GM23338 (cell line): Measurements from ENCODE around the gene PGS1. TPM values are rescaled to one million over a fixed set of nuclear protein-coding genes. Genes with fewer than 3 reads are reported as not detected.

Experiments used
- ATAC-seq: fragments of 200-7000 bp; cut with Tn5 transposase; 3 replicates; pipeline ENCODE4 v1.9.1; 2020
- DNase-seq: peaks from one replicate; pipeline ENCODE4 v3.0.0-alpha.2; 2015; ENCODE audit warnings: low spot score
- H2AFZ ChIP-seq: fragments of 200-600 bp; sonication (generic); 2 replicates; pipeline ENCODE4 v1.8.0; 2016; ENCODE audit warnings: antibody characterized with exemption, mild to moderate bottlenecking, moderate library complexity
- H3F3A ChIP-seq: fragments of 200-600 bp; sonication (generic); replicated peaks from 2 replicates; pipeline ENCODE4 v1.8.0; 2017; ENCODE audit warnings: antibody characterized with exemption, mixed run types, low read depth
- H3K27ac ChIP-seq: fragments of 200-600 bp; sonication (generic); 2 replicates; pipeline ENCODE4 v1.6.1; 2016; ENCODE audit warnings: low read depth
- H3K27me3 ChIP-seq: fragments of 200-600 bp; sonication (generic); 2 replicates; pipeline ENCODE4 v1.8.0; 2016; ENCODE audit warnings: mild to moderate bottlenecking, mixed run types, moderate library complexity; ENCODE audit not compliant: insufficient read depth
- H3K36me3 ChIP-seq: fragments of 200-600 bp; sonication (generic); 2 replicates; pipeline ENCODE4 v1.8.0; 2016; ENCODE audit warnings: mild to moderate bottlenecking; ENCODE audit not compliant: insufficient read depth
- H3K4me1 ChIP-seq: fragments of 200-600 bp; sonication (generic); 2 replicates; pipeline ENCODE4 v1.8.0; 2016; ENCODE audit warnings: mild to moderate bottlenecking, moderate library complexity; ENCODE audit not compliant: insufficient read depth
- H3K4me2 ChIP-seq: fragments of 200-600 bp; sonication (generic); 2 replicates; pipeline ENCODE4 v1.7.1; 2017; ENCODE audit warnings: mixed run types
- H3K4me3 ChIP-seq: fragments of 200-600 bp; sonication (generic); 2 replicates; pipeline ENCODE4 v1.6.1; 2016; ENCODE audit warnings: mixed run types
- H3K79me2 ChIP-seq: fragments of 200-600 bp; sonication (generic); replicated peaks from 2 replicates; pipeline ENCODE4 v1.8.0; 2017; ENCODE audit warnings: mild to moderate bottlenecking; ENCODE audit not compliant: insufficient read depth
- H3K9me2 ChIP-seq: fragments of 200-600 bp; sonication (generic); 2 replicates; pipeline ENCODE4 v1.8.0; 2017; ENCODE audit not compliant: insufficient read depth
- H4K20me1 ChIP-seq: fragments of 200-600 bp; sonication (generic); replicated peaks from 2 replicates; pipeline ENCODE4 v1.8.0; 2017; ENCODE audit warnings: mild to moderate bottlenecking; ENCODE audit not compliant: insufficient read depth
- H3K27ac Mint-ChIP-seq: 2 replicates; pipeline ENCODE4 v1.8.0; 2020; ENCODE audit warnings: inconsistent platforms, mild to moderate bottlenecking, moderate library complexity, mixed read lengths
- H3K27me3 Mint-ChIP-seq: 3 replicates; pipeline ENCODE4 v1.8.0; 2022; ENCODE audit warnings: low read depth, mild to moderate bottlenecking, moderate library complexity, mixed read lengths, inconsistent platforms; ENCODE audit not compliant: insufficient read depth, poor library complexity
- H3K36me3 Mint-ChIP-seq: 3 replicates; pipeline ENCODE4 v1.8.0; 2021; ENCODE audit warnings: low read depth, mild to moderate bottlenecking, inconsistent platforms, moderate library complexity, mixed read lengths
- H3K4me1 Mint-ChIP-seq: 3 replicates; pipeline ENCODE4 v1.8.0; 2020; ENCODE audit warnings: mild to moderate bottlenecking, inconsistent platforms, mixed read lengths
- H3K4me3 Mint-ChIP-seq: 3 replicates; pipeline ENCODE4 v1.8.0; 2021; ENCODE audit warnings: moderate library complexity, mild to moderate bottlenecking, inconsistent platforms, mixed read lengths
- H3K9me3 Mint-ChIP-seq: 3 replicates; pipeline ENCODE4 v1.8.0; 2020; ENCODE audit warnings: moderate library complexity, mild to moderate bottlenecking, inconsistent platforms, mixed read lengths
- CREB1 ChIP-seq: fragments of 250-450 bp; sonication (Bioruptor Pico); IDR thresholded peaks from 2 replicates; pipeline ENCODE4 v1.5.0; 2020; ENCODE audit warnings: low read depth, mild to moderate bottlenecking, moderate library complexity
- NANOG ChIP-seq: IDR thresholded peaks from 2 replicates; pipeline ENCODE4 v1.6.1; 2016; ENCODE audit warnings: antibody characterized with exemption, borderline replicate concordance
- polyA plus RNA-seq: library from polyadenylated mRNA; unstranded; fragments of >200 nt; fragmentation: Nextera tagmentation; extraction: Ambion mirVana; gene quantifications from 2 replicates; pipeline ENCODE4 v1.2.1, GENCODE V29; 2016
- total RNA-seq: library from RNA; depleted of rRNA; stranded (reverse); fragments of >200 nt; shearing (Covaris generic); gene quantifications from 2 replicates; pipeline ENCODE4 v1.2.3, GENCODE V29; 2014
- TF ChIP-seq, protein P1 (sequence below): fragments of 250-450 bp; sonication (Bioruptor Pico); IDR thresholded peaks from 2 replicates; pipeline ENCODE4 v1.5.0; 2020; ENCODE audit warnings: mild to moderate bottlenecking, moderate library complexity
- TF ChIP-seq, protein P2 (sequence below): IDR thresholded peaks from one replicate; pipeline ENCODE4 v1.6.1; 2018; ENCODE audit warnings: antibody characterized with exemption; ENCODE audit not compliant: unreplicated experiment

Gene PGS1
- total and polyA plus RNA-seq, 2 experiments from 2014 or later, result 43.9 to 67.1 TPM

DNA sequence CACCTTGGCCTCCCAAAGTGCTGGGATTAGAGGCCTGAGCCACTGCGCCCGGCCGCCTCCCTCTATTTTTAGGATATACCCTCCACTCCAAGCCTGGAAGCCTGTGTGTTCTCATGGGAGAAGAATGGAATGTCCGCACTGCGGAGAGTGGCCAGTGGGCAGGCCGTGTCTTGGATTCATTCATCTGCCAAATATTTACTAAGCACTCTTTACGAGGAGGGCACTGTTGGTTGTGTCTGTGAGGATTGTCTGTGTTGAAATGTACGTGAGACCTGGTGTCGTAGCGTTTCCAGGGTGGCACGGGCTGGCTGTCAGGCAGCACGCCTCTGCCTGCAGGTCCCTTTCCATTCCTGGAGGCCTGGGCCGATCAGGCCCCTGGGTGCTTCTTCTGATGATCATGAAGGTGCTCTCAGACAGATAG, 19.2 kb downstream of the PGS1 start (continued):
- TF ChIP-seq, protein P1, sequence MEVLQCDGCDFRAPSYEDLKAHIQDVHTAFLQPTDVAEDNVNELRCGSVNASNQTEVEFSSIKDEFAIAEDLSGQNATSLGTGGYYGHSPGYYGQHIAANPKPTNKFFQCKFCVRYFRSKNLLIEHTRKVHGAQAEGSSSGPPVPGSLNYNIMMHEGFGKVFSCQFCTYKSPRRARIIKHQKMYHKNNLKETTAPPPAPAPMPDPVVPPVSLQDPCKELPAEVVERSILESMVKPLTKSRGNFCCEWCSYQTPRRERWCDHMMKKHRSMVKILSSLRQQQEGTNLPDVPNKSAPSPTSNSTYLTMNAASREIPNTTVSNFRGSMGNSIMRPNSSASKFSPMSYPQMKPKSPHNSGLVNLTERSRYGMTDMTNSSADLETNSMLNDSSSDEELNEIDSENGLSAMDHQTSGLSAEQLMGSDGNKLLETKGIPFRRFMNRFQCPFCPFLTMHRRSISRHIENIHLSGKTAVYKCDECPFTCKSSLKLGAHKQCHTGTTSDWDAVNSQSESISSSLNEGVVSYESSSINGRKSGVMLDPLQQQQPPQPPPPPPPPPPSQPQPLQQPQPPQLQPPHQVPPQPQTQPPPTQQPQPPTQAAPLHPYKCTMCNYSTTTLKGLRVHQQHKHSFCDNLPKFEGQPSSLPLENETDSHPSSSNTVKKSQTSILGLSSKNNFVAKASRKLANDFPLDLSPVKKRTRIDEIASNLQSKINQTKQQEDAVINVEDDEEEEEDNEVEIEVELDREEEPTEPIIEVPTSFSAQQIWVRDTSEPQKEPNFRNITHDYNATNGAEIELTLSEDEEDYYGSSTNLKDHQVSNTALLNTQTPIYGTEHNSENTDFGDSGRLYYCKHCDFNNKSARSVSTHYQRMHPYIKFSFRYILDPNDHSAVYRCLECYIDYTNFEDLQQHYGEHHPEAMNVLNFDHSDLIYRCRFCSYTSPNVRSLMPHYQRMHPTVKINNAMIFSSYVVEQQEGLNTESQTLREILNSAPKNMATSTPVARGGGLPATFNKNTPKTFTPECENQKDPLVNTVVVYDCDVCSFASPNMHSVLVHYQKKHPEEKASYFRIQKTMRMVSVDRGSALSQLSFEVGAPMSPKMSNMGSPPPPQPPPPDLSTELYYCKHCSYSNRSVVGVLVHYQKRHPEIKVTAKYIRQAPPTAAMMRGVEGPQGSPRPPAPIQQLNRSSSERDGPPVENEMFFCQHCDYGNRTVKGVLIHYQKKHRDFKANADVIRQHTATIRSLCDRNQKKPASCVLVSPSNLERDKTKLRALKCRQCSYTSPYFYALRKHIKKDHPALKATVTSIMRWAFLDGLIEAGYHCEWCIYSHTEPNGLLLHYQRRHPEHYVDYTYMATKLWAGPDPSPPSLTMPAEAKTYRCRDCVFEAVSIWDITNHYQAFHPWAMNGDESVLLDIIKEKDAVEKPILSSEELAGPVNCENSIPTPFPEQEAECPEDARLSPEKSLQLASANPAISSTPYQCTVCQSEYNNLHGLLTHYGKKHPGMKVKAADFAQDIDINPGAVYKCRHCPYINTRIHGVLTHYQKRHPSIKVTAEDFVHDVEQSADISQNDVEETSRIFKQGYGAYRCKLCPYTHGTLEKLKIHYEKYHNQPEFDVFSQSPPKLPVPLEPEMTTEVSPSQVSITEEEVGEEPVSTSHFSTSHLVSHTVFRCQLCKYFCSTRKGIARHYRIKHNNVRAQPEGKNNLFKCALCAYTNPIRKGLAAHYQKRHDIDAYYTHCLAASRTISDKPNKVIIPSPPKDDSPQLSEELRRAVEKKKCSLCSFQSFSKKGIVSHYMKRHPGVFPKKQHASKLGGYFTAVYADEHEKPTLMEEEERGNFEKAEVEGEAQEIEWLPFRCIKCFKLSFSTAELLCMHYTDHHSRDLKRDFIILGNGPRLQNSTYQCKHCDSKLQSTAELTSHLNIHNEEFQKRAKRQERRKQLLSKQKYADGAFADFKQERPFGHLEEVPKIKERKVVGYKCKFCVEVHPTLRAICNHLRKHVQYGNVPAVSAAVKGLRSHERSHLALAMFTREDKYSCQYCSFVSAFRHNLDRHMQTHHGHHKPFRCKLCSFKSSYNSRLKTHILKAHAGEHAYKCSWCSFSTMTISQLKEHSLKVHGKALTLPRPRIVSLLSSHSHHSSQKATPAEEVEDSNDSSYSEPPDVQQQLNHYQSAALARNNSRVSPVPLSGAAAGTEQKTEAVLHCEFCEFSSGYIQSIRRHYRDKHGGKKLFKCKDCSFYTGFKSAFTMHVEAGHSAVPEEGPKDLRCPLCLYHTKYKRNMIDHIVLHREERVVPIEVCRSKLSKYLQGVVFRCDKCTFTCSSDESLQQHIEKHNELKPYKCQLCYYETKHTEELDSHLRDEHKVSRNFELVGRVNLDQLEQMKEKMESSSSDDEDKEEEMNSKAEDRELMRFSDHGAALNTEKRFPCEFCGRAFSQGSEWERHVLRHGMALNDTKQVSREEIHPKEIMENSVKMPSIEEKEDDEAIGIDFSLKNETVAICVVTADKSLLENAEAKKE (CRISPR knock-in tag), result no peak
- TF ChIP-seq NANOG, result no peak
- TF ChIP-seq, protein P2, sequence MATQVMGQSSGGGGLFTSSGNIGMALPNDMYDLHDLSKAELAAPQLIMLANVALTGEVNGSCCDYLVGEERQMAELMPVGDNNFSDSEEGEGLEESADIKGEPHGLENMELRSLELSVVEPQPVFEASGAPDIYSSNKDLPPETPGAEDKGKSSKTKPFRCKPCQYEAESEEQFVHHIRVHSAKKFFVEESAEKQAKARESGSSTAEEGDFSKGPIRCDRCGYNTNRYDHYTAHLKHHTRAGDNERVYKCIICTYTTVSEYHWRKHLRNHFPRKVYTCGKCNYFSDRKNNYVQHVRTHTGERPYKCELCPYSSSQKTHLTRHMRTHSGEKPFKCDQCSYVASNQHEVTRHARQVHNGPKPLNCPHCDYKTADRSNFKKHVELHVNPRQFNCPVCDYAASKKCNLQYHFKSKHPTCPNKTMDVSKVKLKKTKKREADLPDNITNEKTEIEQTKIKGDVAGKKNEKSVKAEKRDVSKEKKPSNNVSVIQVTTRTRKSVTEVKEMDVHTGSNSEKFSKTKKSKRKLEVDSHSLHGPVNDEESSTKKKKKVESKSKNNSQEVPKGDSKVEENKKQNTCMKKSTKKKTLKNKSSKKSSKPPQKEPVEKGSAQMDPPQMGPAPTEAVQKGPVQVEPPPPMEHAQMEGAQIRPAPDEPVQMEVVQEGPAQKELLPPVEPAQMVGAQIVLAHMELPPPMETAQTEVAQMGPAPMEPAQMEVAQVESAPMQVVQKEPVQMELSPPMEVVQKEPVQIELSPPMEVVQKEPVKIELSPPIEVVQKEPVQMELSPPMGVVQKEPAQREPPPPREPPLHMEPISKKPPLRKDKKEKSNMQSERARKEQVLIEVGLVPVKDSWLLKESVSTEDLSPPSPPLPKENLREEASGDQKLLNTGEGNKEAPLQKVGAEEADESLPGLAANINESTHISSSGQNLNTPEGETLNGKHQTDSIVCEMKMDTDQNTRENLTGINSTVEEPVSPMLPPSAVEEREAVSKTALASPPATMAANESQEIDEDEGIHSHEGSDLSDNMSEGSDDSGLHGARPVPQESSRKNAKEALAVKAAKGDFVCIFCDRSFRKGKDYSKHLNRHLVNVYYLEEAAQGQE, result no peak

DNA sequence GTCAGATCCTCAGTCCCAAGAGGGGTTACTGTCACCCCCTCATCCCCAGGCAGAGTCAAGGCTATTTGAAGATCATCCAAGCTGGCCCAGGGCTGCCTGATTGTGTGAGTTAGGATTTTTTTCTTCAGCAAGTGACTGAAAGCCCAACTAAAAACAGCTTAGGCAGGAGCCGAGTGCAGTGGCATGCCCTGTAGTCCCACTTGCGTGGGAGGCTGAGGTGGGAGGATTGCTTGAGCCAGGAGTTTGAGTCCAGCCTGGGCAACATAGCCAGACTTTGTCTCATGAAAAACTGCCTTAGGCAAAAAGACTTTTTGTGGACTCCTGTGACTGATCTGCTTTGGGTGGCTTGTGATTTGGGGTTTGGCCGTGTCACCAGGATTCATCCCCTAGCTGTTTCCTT, 19.9 kb downstream of the PGS1 start:
- DNase-seq (no peak), ATAC-seq (no peak)
- TF ChIP-seq CREB1, result no peak
- Mint-ChIP-seq H3K36me3 (peaks cover 84% of the 10 kb centered on the region), H3K4me3 (no peak overlapping the region), H3K27me3 (peaks cover 8% of the 10 kb centered on the region), H3K27ac (no peak overlapping the region), H3K4me1 (no peaks in the 10 kb centered on the region; the same call in 2 of the 3 replicates), H3K9me3 (no peaks in the 10 kb centered on the region)
- H4K20me1 ChIP-seq, result peaks cover 32% of the 10 kb centered on the region
- peaks cover 24% of the 10 kb centered on the region; the same call in 1 of the 2 replicates for H3K36me3 ChIP-seq
- H3K79me2 ChIP-seq, result peaks cover 43% of the 10 kb centered on the region
- H2AFZ ChIP-seq, result no peak overlapping the region
- no peaks in the 10 kb centered on the region for H3K4me1 ChIP-seq
- H3K4me2 ChIP-seq, result no peak overlapping the region
- H3K4me3 ChIP-seq, result no peak overlapping the region
- H3F3A ChIP-seq, result 0 out of 2 replicates have a peak, but pooled peaks cover 2% of the 10 kb centered on the region
- H3K9me2 ChIP-seq, result no peaks in the 10 kb centered on the region
- H3K27me3 ChIP-seq, result no peaks in the 10 kb centered on the region
- H3K27ac ChIP-seq, result no peak overlapping the region
